Kidney capillary endothelial cell (primary cell): ENCODE data around the gene MYOT.

Experiments
- DNase-seq: peaks from one replicate; pipeline ENCODE4 v3.0.0-alpha.2; 2018; ENCODE audit warnings: low spot score

Gene MYOT

GRCh38 chr5:137902408-137903133 lies 34.9 kb downstream of the MYOT start:
- DNase-seq: no peak

DNA sequence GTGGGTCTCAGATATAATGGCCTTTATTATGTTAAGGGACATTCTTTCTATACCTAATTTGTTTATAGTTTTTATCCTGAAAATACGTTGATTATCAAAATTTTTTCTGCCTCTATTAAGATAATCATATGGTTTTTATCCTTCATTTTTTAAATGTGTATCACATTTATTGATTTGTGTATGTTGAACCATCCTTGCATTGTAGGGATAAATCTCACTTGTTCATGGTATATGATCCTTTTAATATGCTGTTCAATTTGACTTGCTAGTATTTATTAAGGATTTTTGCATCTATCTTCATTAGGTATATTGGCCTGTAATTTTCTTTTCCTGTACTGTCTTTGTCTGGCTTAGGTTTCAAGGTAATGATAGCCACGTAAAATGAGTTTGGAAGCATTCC lies 47.1 kb downstream of the MYOT start:
- no peak for DNase-seq

- no peak for DNase-seq
These were observed 49.3 kb downstream of the MYOT start for GRCh38 chr5:137916923-137917322.

DNA sequence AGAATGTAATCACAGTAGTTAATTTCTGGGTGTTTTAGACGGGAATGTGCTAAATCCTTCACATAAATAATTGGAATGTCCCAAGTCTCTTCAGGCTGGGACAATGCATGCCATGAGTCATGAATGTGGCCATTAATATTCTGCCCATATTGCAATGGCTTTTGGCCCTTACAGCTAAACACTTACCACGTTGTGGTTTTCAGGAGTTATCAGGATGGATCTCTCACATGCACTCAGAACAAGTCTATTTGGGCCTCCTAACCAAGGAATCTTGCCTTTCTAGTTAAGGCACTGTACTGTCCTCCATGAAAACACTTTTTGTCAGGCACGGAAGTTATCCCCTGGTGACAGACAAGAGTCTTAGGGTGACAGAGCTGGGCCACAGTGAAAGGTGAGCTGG lies 54.3 kb downstream of the MYOT start:
- no peak for DNase-seq

DNA sequence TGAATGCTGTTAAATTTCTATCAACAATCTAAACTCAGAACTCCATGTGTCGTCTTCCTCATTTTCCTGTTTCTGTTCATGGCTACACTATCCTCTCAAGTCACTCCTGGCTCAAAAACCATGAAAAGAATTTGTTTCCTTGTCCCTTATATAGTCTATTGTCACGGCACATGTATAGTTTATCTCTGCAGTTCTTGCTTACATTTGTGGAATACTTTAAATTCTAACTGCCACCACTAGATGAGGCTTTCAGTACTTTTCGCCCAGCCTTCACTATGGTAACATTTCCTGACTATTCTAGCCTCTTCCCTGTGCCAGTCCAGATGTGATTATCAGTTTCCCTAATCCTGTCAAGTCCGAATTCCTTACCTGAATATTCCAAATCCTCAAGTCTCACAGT lies 56.2 kb downstream of the MYOT start:
- no peak for DNase-seq

DNA sequence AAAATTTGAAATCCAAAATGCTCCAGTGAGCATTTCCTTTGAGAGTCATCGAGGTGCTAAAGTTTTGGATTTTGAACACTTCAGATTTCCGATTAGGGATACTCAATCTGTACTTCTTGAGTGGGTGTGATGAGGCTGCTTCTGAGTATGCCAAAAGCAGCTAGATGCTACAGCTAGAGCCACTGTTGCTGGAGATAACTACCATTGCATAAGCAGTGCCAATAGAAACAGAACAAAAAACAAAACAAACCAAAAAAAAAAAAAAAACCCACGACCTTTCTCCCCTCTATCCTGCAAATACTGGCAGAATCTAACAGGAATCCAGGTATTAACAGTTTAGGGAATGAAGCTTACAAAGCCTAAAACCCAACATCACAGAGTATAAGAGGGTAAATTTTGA lies 65.1 kb downstream of the MYOT start:
- DNase-seq: no peak

- no peak for DNase-seq
These were observed 65.8 kb downstream of the MYOT start for GRCh38 chr5:137933491-137933911.

GRCh38 chr5:137935190-137935589 lies 67.5 kb downstream of the MYOT start:
- no peak for DNase-seq

DNA sequence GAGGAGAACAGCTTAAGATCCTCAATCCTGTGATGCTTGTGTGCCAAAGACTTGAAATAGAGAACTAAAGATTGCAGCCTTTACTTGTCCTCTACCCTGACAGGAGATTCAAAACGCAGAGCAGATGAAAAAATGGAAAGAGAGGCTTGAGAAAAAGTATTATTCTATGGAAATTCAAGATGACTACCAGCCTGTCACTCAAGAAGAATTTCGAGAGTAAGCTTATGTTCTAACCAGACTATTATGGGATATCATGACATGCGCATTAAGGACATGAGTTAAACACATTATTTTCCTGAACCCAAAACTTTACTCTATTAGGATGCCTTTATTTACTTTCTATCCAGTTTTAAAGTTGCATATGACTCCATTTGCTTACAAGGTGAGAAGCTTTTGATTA lies 68.0 kb downstream of the MYOT start:
- no peak for DNase-seq
